ENCODE results near the gene NOP10. TPM values are rescaled to one million over a fixed set of nuclear protein-coding genes. Genes with fewer than 3 reads are reported as not detected.

The NOP10 gene
- total RNA-seq, 2 donors from 2014 or later = 193 to 207 TPM

DNA sequence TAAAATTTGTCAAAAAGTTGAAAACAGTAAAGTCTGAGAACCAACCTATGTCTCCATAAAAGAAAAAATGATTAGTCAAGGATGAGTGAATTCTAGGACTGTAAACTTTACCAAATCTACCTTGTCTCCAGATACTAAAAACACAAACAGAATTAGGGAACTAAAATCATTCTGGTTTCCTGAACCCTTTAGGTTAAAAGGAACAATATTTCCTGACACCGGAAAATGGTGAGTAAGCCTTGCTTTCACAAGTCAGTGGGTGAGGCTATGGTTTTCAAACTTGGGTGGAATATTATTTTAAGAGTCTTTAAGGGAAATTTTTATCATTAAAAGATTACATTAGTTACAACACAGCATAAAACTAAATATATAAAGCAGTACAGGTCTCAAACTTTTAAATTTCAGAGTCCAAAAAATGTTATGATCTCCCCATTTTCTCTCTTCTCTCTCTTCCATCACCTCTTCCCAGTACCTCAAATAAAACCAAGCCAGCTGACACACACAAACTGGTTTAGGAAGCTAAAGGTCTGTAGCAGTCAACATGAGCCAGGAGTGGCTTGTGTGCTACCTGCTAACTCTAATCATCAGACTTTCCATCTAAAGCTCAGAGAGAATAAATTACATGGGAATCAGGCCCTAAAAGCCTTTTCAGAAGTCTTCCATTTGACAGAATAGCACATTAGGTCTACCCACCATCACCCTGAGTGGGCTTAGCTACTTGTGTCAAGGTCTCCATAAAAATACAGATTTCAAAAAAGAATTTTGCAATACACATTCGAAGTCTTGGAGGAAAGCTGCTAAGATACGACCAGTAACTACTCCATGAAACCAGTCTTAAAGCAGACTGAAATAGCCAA lies 7.5 kb downstream of the NOP10 start:
- Histone ChIP-seq H3K9me3 (ENCODE audit: control insufficient read depth, low read length) (no peaks in the 10 kb centered on the region), H3K36me3 (ENCODE audit: control insufficient read depth, insufficient read depth, low read length) (peaks cover 16% of the 10 kb centered on the region), H3K9ac (ENCODE audit: extremely low read depth, low read length, poor library complexity, severe bottlenecking) (no peak overlapping the region), H3K27ac (ENCODE audit: low read depth, low read length) (no peak overlapping the region), H3K27me3 (ENCODE audit: control insufficient read depth, insufficient read depth, low read length, poor library complexity, severe bottlenecking) (no peaks in the 10 kb centered on the region), H3K4me3 (ENCODE audit: low read length) (no peak overlapping the region), H3K4me1 (ENCODE audit: control insufficient read depth, insufficient read depth, low read length) (peaks cover 2% of the 10 kb centered on the region)
- no peak for DNase-seq
- Mint-ChIP-seq H3K27me3 (ENCODE audit: insufficient read depth) (peaks cover 4% of the 10 kb centered on the region), H3K36me3 (ENCODE audit: low read depth) (peaks cover 10% of the 10 kb centered on the region), H3K4me3 (no peak overlapping the region), H3K9me3 (no peaks in the 10 kb centered on the region), H3K4me1 (peaks cover 8% of the 10 kb centered on the region), H3K27ac (no peak overlapping the region)
- TF ChIP-seq, protein P1, sequence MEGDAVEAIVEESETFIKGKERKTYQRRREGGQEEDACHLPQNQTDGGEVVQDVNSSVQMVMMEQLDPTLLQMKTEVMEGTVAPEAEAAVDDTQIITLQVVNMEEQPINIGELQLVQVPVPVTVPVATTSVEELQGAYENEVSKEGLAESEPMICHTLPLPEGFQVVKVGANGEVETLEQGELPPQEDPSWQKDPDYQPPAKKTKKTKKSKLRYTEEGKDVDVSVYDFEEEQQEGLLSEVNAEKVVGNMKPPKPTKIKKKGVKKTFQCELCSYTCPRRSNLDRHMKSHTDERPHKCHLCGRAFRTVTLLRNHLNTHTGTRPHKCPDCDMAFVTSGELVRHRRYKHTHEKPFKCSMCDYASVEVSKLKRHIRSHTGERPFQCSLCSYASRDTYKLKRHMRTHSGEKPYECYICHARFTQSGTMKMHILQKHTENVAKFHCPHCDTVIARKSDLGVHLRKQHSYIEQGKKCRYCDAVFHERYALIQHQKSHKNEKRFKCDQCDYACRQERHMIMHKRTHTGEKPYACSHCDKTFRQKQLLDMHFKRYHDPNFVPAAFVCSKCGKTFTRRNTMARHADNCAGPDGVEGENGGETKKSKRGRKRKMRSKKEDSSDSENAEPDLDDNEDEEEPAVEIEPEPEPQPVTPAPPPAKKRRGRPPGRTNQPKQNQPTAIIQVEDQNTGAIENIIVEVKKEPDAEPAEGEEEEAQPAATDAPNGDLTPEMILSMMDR (conservative IDR thresholded peaks at IDR 0.05) = no peak
- 91 to 95% methylated on average over 2 to 3 of the region's 3 CpGs for WGBS, 2 experiments (ENCODE audit: insufficient coverage in 1 of 2, insufficient read length in 1 of 2)

DNA sequence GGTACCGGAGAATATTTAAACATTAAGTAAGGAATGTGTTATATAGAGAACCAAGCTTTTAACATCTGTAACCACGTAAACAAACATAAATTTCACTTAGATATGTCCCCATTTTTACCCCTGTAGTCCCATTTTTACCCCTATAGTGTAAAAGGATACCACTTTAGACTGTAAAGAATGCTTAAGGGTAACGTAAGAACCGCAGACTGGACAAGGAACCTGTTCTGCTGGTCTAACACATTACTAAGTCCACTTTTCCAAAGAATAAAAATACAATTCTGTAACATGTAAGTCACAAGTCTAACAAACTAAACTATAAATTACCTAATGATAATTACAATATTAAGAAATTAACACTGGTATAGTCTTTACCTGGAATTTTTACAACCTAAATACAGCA lies 8.3 kb downstream of the NOP10 start:
- Histone ChIP-seq H3K4me1 (ENCODE audit: control insufficient read depth, insufficient read depth, low read length) (peaks cover 2% of the 10 kb centered on the region), H3K4me3 (ENCODE audit: low read length) (no peak overlapping the region), H3K27me3 (ENCODE audit: control insufficient read depth, insufficient read depth, low read length, poor library complexity, severe bottlenecking) (no peaks in the 10 kb centered on the region), H3K27ac (ENCODE audit: low read depth, low read length) (no peak overlapping the region), H3K9ac (ENCODE audit: extremely low read depth, low read length, poor library complexity, severe bottlenecking) (no peak overlapping the region), H3K9me3 (ENCODE audit: control insufficient read depth, low read length) (no peaks in the 10 kb centered on the region), H3K36me3 (ENCODE audit: control insufficient read depth, insufficient read depth, low read length) (peaks cover 9% of the 10 kb centered on the region)
- Mint-ChIP-seq H3K27ac (no peak overlapping the region), H3K36me3 (ENCODE audit: low read depth) (peaks cover 2% of the 10 kb centered on the region), H3K27me3 (ENCODE audit: insufficient read depth) (peaks cover 4% of the 10 kb centered on the region), H3K4me1 (peaks cover 8% of the 10 kb centered on the region), H3K9me3 (no peaks in the 10 kb centered on the region), H3K4me3 (no peak overlapping the region)
- WGBS, 2 experiments (ENCODE audit: insufficient coverage in 1 of 2, insufficient read length in 1 of 2) = 80 to 100% methylated on average over 1 to 2 of the region's 4 CpGs
- TF ChIP-seq, protein P1 (conservative IDR thresholded peaks at IDR 0.05) = no peak
- DNase-seq = no peak

DNA sequence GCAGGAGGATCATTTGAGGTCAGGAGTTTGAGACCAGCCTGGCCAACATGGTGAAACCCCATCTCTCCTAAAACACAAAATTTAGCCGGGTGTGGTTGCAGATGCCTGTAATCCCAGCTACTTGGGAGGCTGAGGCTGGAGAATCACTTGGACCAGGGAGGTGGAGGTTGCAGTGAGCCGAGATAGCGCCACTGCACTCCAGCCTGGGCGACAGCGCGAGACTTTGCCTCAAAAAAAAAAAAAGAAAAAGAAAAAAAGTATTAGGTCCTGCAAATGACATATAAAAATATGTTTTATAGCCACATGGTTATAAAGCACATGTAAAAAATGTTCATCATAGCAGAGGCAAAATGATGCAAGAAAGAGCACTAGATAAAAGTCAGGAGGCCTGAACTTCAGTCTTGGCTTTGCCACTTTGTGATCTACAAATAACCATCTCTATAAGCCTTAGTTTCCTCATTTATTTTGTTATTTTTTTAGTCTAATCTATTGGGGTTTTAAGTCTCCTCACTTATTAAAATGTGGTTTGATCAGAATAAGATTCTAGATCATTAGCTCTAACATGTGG lies 10.3 kb downstream of the NOP10 start:
- Histone ChIP-seq H3K36me3 (ENCODE audit: control insufficient read depth, insufficient read depth, low read length) (no peaks in the 10 kb centered on the region), H3K27ac (ENCODE audit: low read depth, low read length) (no peak overlapping the region), H3K4me1 (ENCODE audit: control insufficient read depth, insufficient read depth, low read length) (peaks cover 2% of the 10 kb centered on the region), H3K4me3 (ENCODE audit: low read length) (no peak overlapping the region), H3K9ac (ENCODE audit: extremely low read depth, low read length, poor library complexity, severe bottlenecking) (no peak overlapping the region), H3K9me3 (ENCODE audit: control insufficient read depth, low read length) (no peaks in the 10 kb centered on the region), H3K27me3 (ENCODE audit: control insufficient read depth, insufficient read depth, low read length, poor library complexity, severe bottlenecking) (no peaks in the 10 kb centered on the region)
- Mint-ChIP-seq H3K27ac (no peak overlapping the region), H3K4me1 (peaks cover 8% of the 10 kb centered on the region), H3K36me3 (ENCODE audit: low read depth) (no peaks in the 10 kb centered on the region), H3K4me3 (no peak overlapping the region), H3K9me3 (no peaks in the 10 kb centered on the region), H3K27me3 (ENCODE audit: insufficient read depth) (peaks cover 4% of the 10 kb centered on the region)
- TF ChIP-seq, protein P1 (conservative IDR thresholded peaks at IDR 0.05) = no peak
- no peak for DNase-seq
- WGBS, 2 experiments (ENCODE audit: insufficient coverage in 1 of 2, insufficient read length in 1 of 2) = 98 to 100% methylated on average over 1 to 6 of the region's 6 CpGs

Measured in endodermal cell (in vitro differentiated cells).